ENCODE results near the gene MCF2L2.

MCF2L2 gene

GRCh38 chr3:183301937-183302580 lies 126.4 kb downstream of the MCF2L2 start:
- no peak overlapping the region for H3K27ac ChIP-seq (ENCODE audit: low read depth, low read length)
- H3K27me3 ChIP-seq (ENCODE audit: control insufficient read depth in 1 of 2, insufficient read depth in 2 of 2, low read length in 2 of 2), result no peaks in the 10 kb centered on the region
- H3K4me3 ChIP-seq (ENCODE audit: low read depth in 1 of 2, low read length in 2 of 2), result no peak overlapping the region
- peaks cover 10 to 19% of the 10 kb centered on the region in 2 donors for H3K4me1 ChIP-seq (ENCODE audit: control insufficient read depth in 1 of 2, insufficient read depth in 2 of 2, low read length in 2 of 2)
- no peak overlapping the region for H3K9ac ChIP-seq (ENCODE audit: low read depth in 1 of 2, low read length in 2 of 2)
- no peaks in the 10 kb centered on the region for H3K9me3 ChIP-seq (ENCODE audit: control insufficient read depth in 1 of 2, low read length in 2 of 2)
- H3K36me3 ChIP-seq (ENCODE audit: control insufficient read depth in 1 of 2, insufficient read depth in 2 of 2, low read length in 2 of 2), result no peaks in the 10 kb centered on the region

GRCh38 chr3:183300996-183301562 lies 127.3 kb downstream of the MCF2L2 start:
- Histone ChIP-seq H3K27me3 (ENCODE audit: control insufficient read depth in 1 of 2, insufficient read depth in 2 of 2, low read length in 2 of 2) (no peaks in the 10 kb centered on the region), H3K27ac (ENCODE audit: low read depth, low read length) (no peak overlapping the region), H3K36me3 (ENCODE audit: control insufficient read depth in 1 of 2, insufficient read depth in 2 of 2, low read length in 2 of 2) (peaks cover 0 to 2% of the 10 kb centered on the region in 2 donors), H3K9me3 (ENCODE audit: control insufficient read depth in 1 of 2, low read length in 2 of 2) (no peaks in the 10 kb centered on the region), H3K4me3 (ENCODE audit: low read depth in 1 of 2, low read length in 2 of 2) (no peak overlapping the region), H3K4me1 (ENCODE audit: control insufficient read depth in 1 of 2, insufficient read depth in 2 of 2, low read length in 2 of 2) (peaks cover 3 to 11% of the 10 kb centered on the region in 2 donors), H3K9ac (ENCODE audit: low read depth in 1 of 2, low read length in 2 of 2) (no peak overlapping the region)

- Histone ChIP-seq H3K4me1 (ENCODE audit: control insufficient read depth in 1 of 2, insufficient read depth in 2 of 2, low read length in 2 of 2) (peaks cover 0 to 8% of the 10 kb centered on the region in 2 donors), H3K27me3 (ENCODE audit: control insufficient read depth in 1 of 2, insufficient read depth in 2 of 2, low read length in 2 of 2) (no peaks in the 10 kb centered on the region), H3K36me3 (ENCODE audit: control insufficient read depth in 1 of 2, insufficient read depth in 2 of 2, low read length in 2 of 2) (peaks cover 0 to 4% of the 10 kb centered on the region in 2 donors), H3K27ac (ENCODE audit: low read depth, low read length) (no peak overlapping the region), H3K4me3 (ENCODE audit: low read depth in 1 of 2, low read length in 2 of 2) (no peak overlapping the region), H3K9ac (ENCODE audit: low read depth in 1 of 2, low read length in 2 of 2) (no peak overlapping the region), H3K9me3 (ENCODE audit: control insufficient read depth in 1 of 2, low read length in 2 of 2) (no peaks in the 10 kb centered on the region)
Observed at GRCh38 chr3:183299976-183300375, 128.4 kb downstream of the MCF2L2 start.

DNA sequence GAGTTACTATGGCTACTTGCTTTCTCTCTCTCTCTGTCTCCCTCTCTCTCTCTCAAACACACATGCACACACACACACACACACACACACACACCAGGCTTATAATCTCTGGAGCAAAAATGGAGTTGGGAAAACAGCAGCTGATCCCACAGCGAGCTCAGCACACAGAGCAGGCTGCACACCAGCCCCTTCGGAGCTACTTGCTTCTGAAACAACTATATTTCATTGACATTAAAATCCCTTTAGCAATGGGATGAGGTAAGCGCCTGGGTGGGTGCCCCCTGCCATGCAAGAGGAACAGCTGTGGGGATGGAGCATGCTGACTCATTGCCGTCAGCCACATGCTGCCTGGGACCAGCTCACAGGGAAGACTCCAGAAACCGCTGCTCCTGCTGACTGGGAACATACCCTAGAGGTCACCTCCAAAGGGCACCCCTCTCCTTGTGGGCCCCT lies 129.7 kb downstream of the MCF2L2 start:
- H3K27ac ChIP-seq (ENCODE audit: low read depth, low read length), result no peak overlapping the region
- no peak overlapping the region for H3K4me3 ChIP-seq (ENCODE audit: low read depth in 1 of 2, low read length in 2 of 2)
- H3K36me3 ChIP-seq (ENCODE audit: control insufficient read depth in 1 of 2, insufficient read depth in 2 of 2, low read length in 2 of 2), result peaks cover 0 to 4% of the 10 kb centered on the region in 2 donors
- H3K4me1 ChIP-seq (ENCODE audit: control insufficient read depth in 1 of 2, insufficient read depth in 2 of 2, low read length in 2 of 2), result peaks cover 0 to 3% of the 10 kb centered on the region in 2 donors
- no peaks in the 10 kb centered on the region for H3K27me3 ChIP-seq (ENCODE audit: control insufficient read depth in 1 of 2, insufficient read depth in 2 of 2, low read length in 2 of 2)
- no peak overlapping the region for H3K9ac ChIP-seq (ENCODE audit: low read depth in 1 of 2, low read length in 2 of 2)
- no peaks in the 10 kb centered on the region for H3K9me3 ChIP-seq (ENCODE audit: control insufficient read depth in 1 of 2, low read length in 2 of 2)

DNA sequence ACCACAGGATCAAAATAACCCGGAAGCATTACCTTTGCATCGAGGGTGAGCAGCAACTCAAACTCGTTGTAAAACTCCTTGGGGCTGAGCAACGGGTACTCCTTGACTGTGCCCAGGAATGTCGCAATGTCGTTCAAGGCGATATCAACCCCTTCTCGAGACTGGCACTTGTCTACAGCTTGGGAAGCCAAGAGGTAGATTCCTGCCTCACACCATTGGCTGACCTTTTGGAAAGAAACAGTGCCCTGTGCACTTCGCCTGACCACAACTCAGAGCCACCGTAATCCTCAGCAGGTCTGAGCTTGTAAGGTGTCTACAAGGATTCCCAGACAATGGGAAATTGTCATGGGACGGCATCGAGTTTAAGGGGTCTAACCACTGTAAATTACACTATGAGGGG lies 131.5 kb downstream of the MCF2L2 start:
- no peak overlapping the region for H3K4me3 ChIP-seq (ENCODE audit: low read depth in 1 of 2, low read length in 2 of 2)
- H3K27ac ChIP-seq (ENCODE audit: low read depth, low read length), result no peak overlapping the region
- no peak overlapping the region for H3K9ac ChIP-seq (ENCODE audit: low read depth in 1 of 2, low read length in 2 of 2)
- no peaks in the 10 kb centered on the region for H3K4me1 ChIP-seq (ENCODE audit: control insufficient read depth in 1 of 2, insufficient read depth in 2 of 2, low read length in 2 of 2)
- H3K36me3 ChIP-seq (ENCODE audit: control insufficient read depth in 1 of 2, insufficient read depth in 2 of 2, low read length in 2 of 2), result peaks cover 0 to 4% of the 10 kb centered on the region in 2 donors
- no peaks in the 10 kb centered on the region for H3K27me3 ChIP-seq (ENCODE audit: control insufficient read depth in 1 of 2, insufficient read depth in 2 of 2, low read length in 2 of 2)
- H3K9me3 ChIP-seq (ENCODE audit: control insufficient read depth in 1 of 2, low read length in 2 of 2), result no peaks in the 10 kb centered on the region

GRCh38 chr3:183295211-183295610 lies 133.2 kb downstream of the MCF2L2 start:
- Histone ChIP-seq H3K4me3 (ENCODE audit: low read depth in 1 of 2, low read length in 2 of 2) (no peak overlapping the region), H3K27me3 (ENCODE audit: control insufficient read depth in 1 of 2, insufficient read depth in 2 of 2, low read length in 2 of 2) (no peaks in the 10 kb centered on the region), H3K36me3 (ENCODE audit: control insufficient read depth in 1 of 2, insufficient read depth in 2 of 2, low read length in 2 of 2) (peaks cover 0 to 4% of the 10 kb centered on the region in 2 donors), H3K4me1 (ENCODE audit: control insufficient read depth in 1 of 2, insufficient read depth in 2 of 2, low read length in 2 of 2) (no peaks in the 10 kb centered on the region), H3K27ac (ENCODE audit: low read depth, low read length) (no peak overlapping the region), H3K9ac (ENCODE audit: low read depth in 1 of 2, low read length in 2 of 2) (no peak overlapping the region), H3K9me3 (ENCODE audit: control insufficient read depth in 1 of 2, low read length in 2 of 2) (no peaks in the 10 kb centered on the region)

- no peaks in the 10 kb centered on the region for H3K4me1 ChIP-seq (ENCODE audit: control insufficient read depth in 1 of 2, insufficient read depth in 2 of 2, low read length in 2 of 2)
- H3K9me3 ChIP-seq (ENCODE audit: control insufficient read depth in 1 of 2, low read length in 2 of 2), result no peaks in the 10 kb centered on the region
- H3K4me3 ChIP-seq (ENCODE audit: low read depth in 1 of 2, low read length in 2 of 2), result no peak overlapping the region
- no peak overlapping the region for H3K9ac ChIP-seq (ENCODE audit: low read depth in 1 of 2, low read length in 2 of 2)
- no peaks in the 10 kb centered on the region for H3K27me3 ChIP-seq (ENCODE audit: control insufficient read depth in 1 of 2, insufficient read depth in 2 of 2, low read length in 2 of 2)
- peaks cover 0 to 4% of the 10 kb centered on the region in 2 donors for H3K36me3 ChIP-seq (ENCODE audit: control insufficient read depth in 1 of 2, insufficient read depth in 2 of 2, low read length in 2 of 2)
- H3K27ac ChIP-seq (ENCODE audit: low read depth, low read length), result no peak overlapping the region
Observed at GRCh38 chr3:183293966-183294365, 134.5 kb downstream of the MCF2L2 start.

- Histone ChIP-seq H3K27ac (ENCODE audit: low read depth, low read length) (no peak overlapping the region), H3K27me3 (ENCODE audit: control insufficient read depth in 1 of 2, insufficient read depth in 2 of 2, low read length in 2 of 2) (no peaks in the 10 kb centered on the region), H3K9me3 (ENCODE audit: control insufficient read depth in 1 of 2, low read length in 2 of 2) (no peaks in the 10 kb centered on the region), H3K4me1 (ENCODE audit: control insufficient read depth in 1 of 2, insufficient read depth in 2 of 2, low read length in 2 of 2) (peaks cover 0 to 4% of the 10 kb centered on the region in 2 donors), H3K36me3 (ENCODE audit: control insufficient read depth in 1 of 2, insufficient read depth in 2 of 2, low read length in 2 of 2) (peaks cover 0 to 4% of the 10 kb centered on the region in 2 donors), H3K9ac (ENCODE audit: low read depth in 1 of 2, low read length in 2 of 2) (no peak overlapping the region), H3K4me3 (ENCODE audit: low read depth in 1 of 2, low read length in 2 of 2) (no peak overlapping the region)
Observed at GRCh38 chr3:183291497-183292031, 136.9 kb downstream of the MCF2L2 start.

DNA sequence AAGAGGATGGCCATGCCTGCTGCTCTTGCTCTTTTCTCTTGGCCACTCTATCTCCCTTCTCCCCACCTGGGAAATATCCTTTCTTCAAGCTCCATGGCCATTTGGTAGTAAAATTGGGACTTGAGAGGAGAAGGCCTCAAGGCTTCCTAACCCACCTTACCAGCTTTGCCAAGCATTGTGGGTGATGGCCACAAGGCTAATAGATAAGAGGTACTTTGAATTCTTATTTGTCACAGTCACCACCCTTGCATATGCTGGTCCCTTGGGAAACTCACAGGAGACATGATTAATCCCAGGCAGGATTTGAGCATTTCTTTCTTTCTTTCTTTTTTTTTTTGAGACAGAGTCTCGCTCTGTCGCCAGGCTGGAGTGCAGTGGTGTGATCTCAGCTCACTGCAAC lies 138.2 kb downstream of the MCF2L2 start:
- no peak overlapping the region for H3K4me3 ChIP-seq (ENCODE audit: low read depth in 1 of 2, low read length in 2 of 2)
- no peaks in the 10 kb centered on the region for H3K27me3 ChIP-seq (ENCODE audit: control insufficient read depth in 1 of 2, insufficient read depth in 2 of 2, low read length in 2 of 2)
- H3K27ac ChIP-seq (ENCODE audit: low read depth, low read length), result no peak overlapping the region
- H3K36me3 ChIP-seq (ENCODE audit: control insufficient read depth in 1 of 2, insufficient read depth in 2 of 2, low read length in 2 of 2), result no peaks in the 10 kb centered on the region
- H3K9me3 ChIP-seq (ENCODE audit: control insufficient read depth in 1 of 2, low read length in 2 of 2), result no peaks in the 10 kb centered on the region
- H3K4me1 ChIP-seq (ENCODE audit: control insufficient read depth in 1 of 2, insufficient read depth in 2 of 2, low read length in 2 of 2), result peaks cover 7 to 17% of the 10 kb centered on the region in 2 donors
- no peak overlapping the region for H3K9ac ChIP-seq (ENCODE audit: low read depth in 1 of 2, low read length in 2 of 2)

GRCh38 chr3:183288117-183288516 lies 140.3 kb downstream of the MCF2L2 start:
- Histone ChIP-seq H3K4me3 (ENCODE audit: low read depth in 1 of 2, low read length in 2 of 2) (no peak overlapping the region), H3K36me3 (ENCODE audit: control insufficient read depth in 1 of 2, insufficient read depth in 2 of 2, low read length in 2 of 2) (no peaks in the 10 kb centered on the region), H3K27ac (ENCODE audit: low read depth, low read length) (no peak overlapping the region), H3K4me1 (ENCODE audit: control insufficient read depth in 1 of 2, insufficient read depth in 2 of 2, low read length in 2 of 2) (peaks cover 12 to 24% of the 10 kb centered on the region in 2 donors), H3K9ac (ENCODE audit: low read depth in 1 of 2, low read length in 2 of 2) (no peak overlapping the region), H3K27me3 (ENCODE audit: control insufficient read depth in 1 of 2, insufficient read depth in 2 of 2, low read length in 2 of 2) (no peaks in the 10 kb centered on the region), H3K9me3 (ENCODE audit: control insufficient read depth in 1 of 2, low read length in 2 of 2) (no peaks in the 10 kb centered on the region)
